Gastrocnemius medialis (tissue), 4 donors: Measurements from ENCODE around the gene TMEM35A. TPM values are rescaled to one million over a fixed set of nuclear protein-coding genes. Genes with fewer than 3 reads are reported as not detected.

Experiments used
- ATAC-seq, 2 donors: fragments of 150-250 bp; one replicate each; pipeline ENCODE4 v1.9.1; 2016
- DNase-seq, 2 donors: peaks; one replicate each; pipeline ENCODE4 v3.0.0-alpha.2; 2019
- H3K27ac ChIP-seq, 4 donors: fragments of 200-600 bp; sonication (generic); 1 replicate in 1 of 4; 2 replicates in 3 of 4; pipeline ENCODE4 v1.5.1; 2016 to 2018; ENCODE audit warnings: mild to moderate bottlenecking in 2 of 4, moderate library complexity in 1 of 4
- H3K27me3 ChIP-seq, 3 donors: fragments of 200-600 bp; sonication (generic) in 2 of 3; 1 replicate in 1 of 3; 2 replicates in 2 of 3; pipeline versions ENCODE4 v1.5.1 to v1.6.0; 2016 to 2019; ENCODE audit warnings: mild to moderate bottlenecking in 1 of 3, moderate library complexity in 1 of 3
- H3K36me3 ChIP-seq, 2 donors: fragments of 200-600 bp; sonication (generic) in 1 of 2; one replicate each; pipeline ENCODE4 v1.5.1; 2017 to 2018
- H3K4me1 ChIP-seq, 2 donors: fragments of 200-600 bp; sonication (generic) in 1 of 2; one replicate each; pipeline ENCODE4 v1.5.1; 2016 to 2017; ENCODE audit warnings: mild to moderate bottlenecking in 2 of 2
- H3K4me3 ChIP-seq, 4 donors: fragments of 200-600 bp; sonication (generic) in 3 of 4; 1 replicate in 1 of 4; 2 replicates in 3 of 4; pipeline ENCODE4 v1.5.1; 2016 to 2019; ENCODE audit warnings: mild to moderate bottlenecking in 2 of 4
- H3K9me3 ChIP-seq, 3 donors: fragments of 200-600 bp; sonication (generic) in 2 of 3; 1 replicate in 1 of 3; 2 replicates in 2 of 3; pipeline ENCODE4 v1.5.1; 2016 to 2019
- CTCF ChIP-seq, 5 experiments: fragments of 450-650 bp in 3 of 5; fragments of 200-600 bp in 2 of 5; sonication (generic) in 2 of 5; IDR thresholded peaks in 4 of 5; conservative IDR thresholded peaks in 1 of 5; 1 replicate in 4 of 5; 2 replicates in 1 of 5; pipeline ENCODE4 v1.5.1; 2016 to 2019; ENCODE audit warnings: antibody characterized with exemption in 5 of 5, mild to moderate bottlenecking in 3 of 5, moderate library complexity in 3 of 5
- POLR2A ChIP-seq, 2 donors: fragments of 450-650 bp; IDR thresholded peaks; one replicate each; pipeline ENCODE4 v1.6.1; 2017; ENCODE audit warnings: antibody characterized with exemption in 2 of 2, mild to moderate bottlenecking in 2 of 2, moderate library complexity in 2 of 2
- in situ Hi-C, 4 donors: fragments of 200-750 bp; cut with MboI; loops; one replicate each; pipeline versions ENCODE4 v1.15.0 to v1.8.0; 2017; ENCODE audit warnings: low sequenced_read_pairs in 4 of 4
- intact Hi-C: fragments of 100-400 bp; cut with DNase I; formaldehyde crosslinking; loops from one replicate; pipeline ENCODE4 v1.15.1; 2023; ENCODE audit warnings: low total_unique reads
- total RNA-seq, 4 donors: library from RNA; depleted of rRNA; stranded (reverse); fragments of >200 nt; gene quantifications; one replicate each; pipeline versions ENCODE4 v1.1.0 to v1.2.3, GENCODE V29; 2016

TMEM35A gene
- total RNA-seq, 4 donors from 2014 or later: 0.49 TPM; not detected in 3

- Histone ChIP-seq H3K36me3 (no peaks in the 10 kb centered on the region), H3K27me3 (no peaks in the 10 kb centered on the region), H3K4me1 (no peaks in the 10 kb centered on the region), H3K9me3 (no peaks in the 10 kb centered on the region), H3K4me3 (no peak overlapping the region), H3K27ac (no peak overlapping the region)
- no peak for DNase-seq
- in situ Hi-C loops (no loop called here), intact Hi-C loops (no loop called here)
- ATAC-seq: no peak
- no peak for TF ChIP-seq CTCF (IDR thresholded peaks at IDR 0.05 in 4 of 5, conservative IDR thresholded peaks at IDR 0.05 in 1 of 5)
- TF ChIP-seq POLR2A (IDR thresholded peaks at IDR 0.05): no peak
These were observed 13.1 kb downstream of the TMEM35A start for GRCh38 chrX:101091817-101092216.

- DNase-seq: peak; percentile 83 to 92
- Histone ChIP-seq H3K27me3 (no peaks in the 10 kb centered on the region), H3K4me1 (no peaks in the 10 kb centered on the region), H3K27ac (peak within 1 kb of the TSS; percentile 76 to 88 (median 88)), H3K36me3 (no peaks in the 10 kb centered on the region), H3K9me3 (no peaks in the 10 kb centered on the region), H3K4me3 (peak within 1 kb of the TSS; percentile 35 to 61 (median 60))
- in situ Hi-C loops (no loop called here), intact Hi-C loops (loop anchor here (1.0 to 5.0 kb wide), 2 partner anchors 45 to 250 kb away; partner anchors contain the start of genes TIMM8A and TRMT2B)
- peak; percentile 97 to 98 for ATAC-seq
- TF ChIP-seq POLR2A (IDR thresholded peaks at IDR 0.05) (peak in 1 of 2 donors; percentile 62), CTCF (IDR thresholded peaks at IDR 0.05 in 4 of 5, conservative IDR thresholded peaks at IDR 0.05 in 1 of 5) (no peak)
These were observed 19.1 kb downstream of the TMEM35A start, which contains the start of gene CENPI for GRCh38 chrX:101097546-101098453. TSS of gene CENPI (plus strand) at chrX:101098204. CDS start at chrX:101101071, 2,867 bp downstream.

- Histone ChIP-seq H3K27ac (no peak overlapping the region), H3K4me1 (no peaks in the 10 kb centered on the region), H3K27me3 (no peaks in the 10 kb centered on the region), H3K4me3 (no peak overlapping the region), H3K36me3 (no peaks in the 10 kb centered on the region), H3K9me3 (no peaks in the 10 kb centered on the region)
- no peak for TF ChIP-seq POLR2A (IDR thresholded peaks at IDR 0.05)
- TF ChIP-seq CTCF (IDR thresholded peaks at IDR 0.05 in 4 of 5, conservative IDR thresholded peaks at IDR 0.05 in 1 of 5): no peak
- ATAC-seq: no peak
- in situ Hi-C loops (no loop called here), intact Hi-C loops (no loop called here)
- no peak for DNase-seq
These were observed 29.6 kb downstream of the TMEM35A start for GRCh38 chrX:101108284-101108683.

GRCh38 chrX:101117701-101118100 lies 39.0 kb downstream of the TMEM35A start:
- no peak for DNase-seq
- H3K4me3 ChIP-seq: no peak overlapping the region
- H3K27ac ChIP-seq: no peak overlapping the region
- H3K4me1 ChIP-seq: no peaks in the 10 kb centered on the region
- no peaks in the 10 kb centered on the region for H3K36me3 ChIP-seq
- intact Hi-C loops (no loop called here), in situ Hi-C loops (no loop called here)
- no peak for ATAC-seq
- H3K9me3 ChIP-seq: no peaks in the 10 kb centered on the region
- no peaks in the 10 kb centered on the region for H3K27me3 ChIP-seq
- TF ChIP-seq POLR2A (IDR thresholded peaks at IDR 0.05) (no peak), CTCF (IDR thresholded peaks at IDR 0.05 in 4 of 5, conservative IDR thresholded peaks at IDR 0.05 in 1 of 5) (no peak)
